ENCODE results near the gene CREB3L4. TPM values are rescaled to one million over a fixed set of nuclear protein-coding genes. Genes with fewer than 3 reads are reported as not detected.

Gene CREB3L4, protein sequence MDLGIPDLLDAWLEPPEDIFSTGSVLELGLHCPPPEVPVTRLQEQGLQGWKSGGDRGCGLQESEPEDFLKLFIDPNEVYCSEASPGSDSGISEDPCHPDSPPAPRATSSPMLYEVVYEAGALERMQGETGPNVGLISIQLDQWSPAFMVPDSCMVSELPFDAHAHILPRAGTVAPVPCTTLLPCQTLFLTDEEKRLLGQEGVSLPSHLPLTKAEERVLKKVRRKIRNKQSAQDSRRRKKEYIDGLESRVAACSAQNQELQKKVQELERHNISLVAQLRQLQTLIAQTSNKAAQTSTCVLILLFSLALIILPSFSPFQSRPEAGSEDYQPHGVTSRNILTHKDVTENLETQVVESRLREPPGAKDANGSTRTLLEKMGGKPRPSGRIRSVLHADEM
- 5.8 TPM for total RNA-seq (ENCODE audit: insufficient read depth, low replicate concordance)

DNA sequence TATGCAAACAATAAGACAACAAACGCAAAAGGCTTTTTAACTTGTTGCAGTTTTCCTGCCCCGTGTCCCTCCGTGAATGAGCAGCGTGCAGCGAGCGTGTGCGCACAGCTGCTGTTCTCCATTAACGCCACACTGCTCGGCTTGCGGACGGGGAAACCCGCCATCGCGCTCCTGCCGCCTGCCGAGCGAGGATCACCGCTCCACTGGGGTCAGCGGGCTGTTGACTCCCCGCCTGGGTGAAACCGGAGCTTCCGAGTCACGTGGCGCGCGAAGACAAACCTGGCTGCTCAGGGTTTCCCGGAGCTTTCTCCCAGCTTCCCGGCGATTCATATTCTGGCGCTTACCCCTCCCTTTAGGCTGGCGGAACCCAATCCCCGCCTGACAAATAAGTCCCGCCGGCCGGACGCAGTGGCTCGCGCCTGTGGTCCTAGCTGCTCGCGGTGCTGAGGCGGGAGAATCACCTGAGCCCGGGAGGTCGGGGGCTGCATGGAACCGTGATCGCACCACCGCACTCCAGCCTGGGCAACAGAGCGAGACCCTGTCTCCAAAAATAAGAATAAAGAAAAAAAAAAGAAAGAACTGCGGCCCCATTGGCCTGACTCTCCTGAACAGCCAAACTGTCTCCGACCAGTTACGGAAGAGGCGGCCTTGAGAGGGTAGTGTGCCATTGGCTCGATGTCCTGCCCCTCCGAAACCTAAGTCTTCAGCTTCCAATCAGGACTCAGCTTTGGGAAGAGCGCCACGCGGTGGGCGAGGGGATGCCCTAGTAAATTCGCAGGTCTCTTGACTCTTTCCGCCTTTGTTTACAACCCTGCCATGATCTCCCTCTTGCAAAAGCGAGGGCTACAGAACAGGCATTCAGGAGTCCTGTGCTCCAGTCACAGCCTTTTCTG, at the start of gene CREB3L4:
CREB3L4 (plus strand) TSS at position 796 of the 893 bp plus-strand sequence. CDS start 624 bp downstream, outside the sequence.
- peak; percentile 99 for DNase-seq (ENCODE audit: low spot score)

DNA sequence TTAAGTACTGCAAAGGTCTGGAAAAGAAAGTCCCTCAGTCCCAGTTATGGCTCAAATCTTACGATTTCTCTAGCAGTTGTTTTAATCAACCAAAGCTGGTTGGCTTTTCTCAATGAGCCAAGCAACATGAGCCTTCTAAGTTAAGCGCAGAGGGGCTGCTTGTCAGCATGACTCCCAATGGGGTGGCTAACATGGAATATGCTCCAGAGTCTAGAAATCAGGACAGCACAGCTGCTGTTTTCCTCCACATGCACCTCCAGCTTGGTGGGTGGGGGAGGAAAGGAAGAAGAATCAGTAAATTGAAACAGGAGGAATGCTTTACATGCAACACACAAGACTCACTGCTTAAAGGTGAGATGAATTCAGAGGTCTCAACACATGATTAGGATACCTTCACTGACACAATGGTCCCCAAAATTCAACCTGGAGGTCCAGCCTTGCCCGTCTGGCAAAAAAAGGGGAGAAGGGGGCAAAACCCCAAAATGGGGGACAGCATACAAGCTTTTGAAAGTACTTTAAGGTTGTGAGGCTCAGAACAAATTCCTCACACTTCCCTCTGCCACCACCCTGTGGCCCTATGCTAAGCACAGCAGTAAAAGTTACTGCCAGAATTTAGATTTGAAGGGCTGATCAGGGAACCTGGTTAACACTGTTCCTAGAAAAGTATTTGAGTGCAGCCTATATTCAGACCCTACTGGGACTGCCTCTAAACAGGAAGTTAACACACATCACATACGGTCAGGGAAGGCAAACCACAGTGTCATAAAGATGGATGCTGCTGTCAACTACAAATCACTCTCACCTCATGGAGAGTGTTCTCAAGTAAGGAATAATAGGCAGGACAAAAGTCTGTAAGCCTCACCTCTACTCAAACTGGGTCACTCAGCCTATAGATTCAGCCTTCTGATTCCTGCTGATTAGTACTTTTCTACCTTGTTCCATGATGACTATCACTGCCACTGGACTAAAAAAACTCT, 47.5 kb upstream of the CREB3L4 start:
- DNase-seq (ENCODE audit: low spot score), result peak; percentile 6

DNA sequence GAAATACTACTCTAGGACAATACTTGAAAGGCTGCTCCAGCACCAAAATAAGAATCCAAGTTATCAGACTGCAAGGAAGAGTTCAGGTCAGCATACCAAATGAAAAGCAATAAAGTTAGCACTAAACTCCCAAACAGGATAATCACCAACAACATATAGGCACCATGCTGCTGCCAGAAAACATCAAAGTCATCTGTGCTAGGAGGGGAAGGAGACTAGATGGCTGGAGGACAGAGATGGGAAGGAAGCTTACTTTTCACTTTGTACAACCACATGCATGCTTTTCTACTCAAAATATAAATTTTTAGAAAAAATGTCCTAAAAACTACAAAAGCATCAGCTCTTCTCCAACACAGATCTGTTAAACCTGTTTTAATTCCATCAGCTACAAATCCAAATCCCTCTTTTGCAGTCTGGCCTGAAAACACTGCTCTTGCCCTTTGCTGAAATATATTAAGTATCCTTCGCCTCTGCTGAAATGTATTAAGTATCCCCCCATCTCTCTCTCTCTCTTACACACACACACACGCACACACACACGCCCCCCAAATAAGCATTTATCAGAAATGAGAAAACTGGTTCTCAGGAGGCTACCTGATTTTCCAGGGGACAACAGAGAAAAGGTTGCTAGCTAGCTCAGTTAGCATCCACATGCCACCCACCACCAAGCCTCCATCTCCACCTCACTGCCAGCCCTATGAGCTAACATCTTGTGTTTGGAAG, 46.5 kb upstream of the CREB3L4 start:
- peak; percentile 11 for DNase-seq (ENCODE audit: low spot score)

DNA sequence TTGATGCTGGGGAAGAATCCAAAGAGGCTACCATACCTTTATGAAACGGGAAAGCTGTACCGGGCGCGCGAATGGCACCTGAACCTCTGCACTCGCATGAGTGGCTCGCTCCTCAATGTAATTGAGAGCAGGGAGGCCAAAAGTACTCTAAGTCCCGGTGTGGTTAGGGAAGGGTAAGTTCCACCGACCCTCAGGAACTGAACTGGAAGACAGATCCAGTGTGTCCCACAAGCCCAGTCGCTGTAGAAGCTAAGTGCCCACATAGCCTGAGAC, 46.0 kb upstream of the CREB3L4 start:
- DNase-seq (ENCODE audit: low spot score), result peak; percentile 18

DNA sequence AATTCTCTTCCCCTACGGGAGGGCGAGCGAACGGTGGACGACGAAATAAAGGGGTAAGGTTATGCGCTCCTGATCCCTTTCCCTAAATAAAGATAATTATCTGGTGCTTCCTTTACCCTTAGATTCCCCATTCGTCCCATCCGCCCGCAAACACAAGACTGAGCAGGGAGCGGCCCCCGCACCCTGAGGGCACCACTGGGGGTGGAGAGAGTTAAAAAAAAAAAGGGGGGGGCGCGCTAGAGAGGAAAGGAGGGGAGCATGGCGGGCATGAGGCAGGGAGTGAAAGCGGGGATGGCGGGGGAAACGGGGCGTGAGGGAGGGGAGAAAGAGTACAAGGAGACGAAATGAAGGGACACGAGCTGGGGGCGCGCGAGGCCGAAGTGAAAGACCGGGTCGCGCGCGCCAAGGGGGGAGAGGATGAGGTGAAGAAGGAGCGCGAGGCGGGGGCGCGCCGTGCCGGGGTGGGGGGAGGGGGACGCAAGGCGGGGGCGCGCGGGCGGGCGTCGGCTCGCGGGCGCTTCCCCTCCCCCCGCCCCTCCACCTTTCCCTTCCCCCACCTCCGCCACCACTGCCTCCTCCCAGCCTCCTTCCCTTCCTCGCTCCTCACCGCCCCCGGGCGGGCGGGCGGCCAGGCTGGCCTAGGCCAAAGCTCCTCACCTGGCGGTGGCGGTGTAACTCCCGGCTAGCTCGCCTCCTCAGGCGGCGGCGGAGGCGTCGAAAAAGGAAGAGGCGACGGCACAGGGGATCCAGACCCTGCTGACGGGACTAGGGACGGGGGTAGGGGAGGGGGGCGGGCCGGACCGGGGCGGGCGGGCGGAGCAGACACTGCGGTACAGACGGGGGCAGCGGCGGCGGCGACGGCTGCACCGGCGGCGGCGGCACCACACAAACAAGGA, 45.4 kb upstream of the CREB3L4 start:
- DNase-seq (ENCODE audit: low spot score), result peak; percentile 34

DNA sequence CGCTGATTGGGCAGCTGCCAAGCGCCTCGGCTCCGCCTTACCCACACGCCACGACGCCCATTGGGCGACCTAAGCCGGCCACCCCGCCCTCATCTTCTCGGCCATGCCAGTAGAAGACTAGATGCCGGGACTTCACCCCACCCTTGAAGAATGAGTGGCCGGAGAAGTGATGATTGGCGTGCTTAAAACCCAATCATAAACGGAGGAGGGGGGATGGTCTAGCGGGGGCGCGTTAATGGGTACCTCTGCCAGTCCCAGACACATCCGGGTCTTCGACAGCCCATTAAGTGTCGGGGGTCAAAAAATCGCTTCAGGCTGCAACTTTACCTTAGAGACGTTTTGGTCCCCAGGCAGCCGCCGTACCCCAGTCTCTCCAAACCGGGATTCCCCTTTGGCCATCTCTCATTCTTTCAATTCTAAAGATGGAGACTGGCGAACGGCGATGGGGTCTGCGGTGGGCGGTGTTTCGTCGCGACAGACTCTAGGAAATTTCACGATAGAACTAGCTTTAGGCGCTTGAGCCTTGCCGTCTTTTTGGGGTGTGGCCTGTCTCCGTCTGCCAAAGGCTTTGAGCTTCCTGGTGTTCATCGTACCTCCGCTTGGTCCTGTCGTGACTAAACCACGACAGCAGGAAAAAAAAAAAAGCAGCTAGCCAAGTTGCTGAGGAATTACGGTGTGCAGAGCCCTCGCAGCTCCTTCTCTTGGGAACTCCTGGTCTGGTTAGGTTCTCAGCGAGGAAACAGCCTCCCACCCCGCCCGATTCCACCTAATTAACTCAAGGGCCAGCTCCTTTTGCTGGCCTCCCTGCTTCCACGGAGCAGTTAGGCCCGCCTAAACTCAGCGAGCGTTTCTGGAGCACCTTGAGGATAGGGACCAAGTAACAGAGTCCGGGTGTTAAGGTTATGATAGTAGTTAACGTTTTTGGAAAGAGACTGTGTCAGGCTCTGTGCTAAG, 44.5 kb upstream of the CREB3L4 start, which contains the start of gene GATAD2B:
GATAD2B (minus strand) TSS at position 1 of the 954 bp plus-strand sequence. CDS start 94,625 bp downstream, outside the sequence.
- peak; percentile 100 for DNase-seq (ENCODE audit: low spot score)

DNA sequence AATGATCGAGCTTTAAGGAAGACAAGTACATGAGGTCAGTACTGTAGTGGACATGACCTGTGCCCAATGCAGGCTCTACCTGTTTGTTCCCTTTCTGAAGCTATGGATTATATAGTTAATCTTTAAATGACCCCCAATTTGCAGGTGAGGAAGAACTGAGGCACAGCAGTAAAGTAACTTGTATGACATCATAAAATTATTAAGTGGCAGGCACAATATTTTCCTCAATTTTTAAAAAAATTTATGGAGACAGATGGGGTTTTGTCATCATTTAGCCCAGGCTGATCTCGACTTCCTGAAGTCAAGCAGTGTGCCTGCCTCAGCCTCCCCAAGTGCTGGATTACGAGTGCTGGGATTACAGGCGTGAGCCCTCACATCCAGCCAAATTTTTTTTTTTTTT, 41.3 kb upstream of the CREB3L4 start:
- no peak for DNase-seq (ENCODE audit: low spot score)

DNA sequence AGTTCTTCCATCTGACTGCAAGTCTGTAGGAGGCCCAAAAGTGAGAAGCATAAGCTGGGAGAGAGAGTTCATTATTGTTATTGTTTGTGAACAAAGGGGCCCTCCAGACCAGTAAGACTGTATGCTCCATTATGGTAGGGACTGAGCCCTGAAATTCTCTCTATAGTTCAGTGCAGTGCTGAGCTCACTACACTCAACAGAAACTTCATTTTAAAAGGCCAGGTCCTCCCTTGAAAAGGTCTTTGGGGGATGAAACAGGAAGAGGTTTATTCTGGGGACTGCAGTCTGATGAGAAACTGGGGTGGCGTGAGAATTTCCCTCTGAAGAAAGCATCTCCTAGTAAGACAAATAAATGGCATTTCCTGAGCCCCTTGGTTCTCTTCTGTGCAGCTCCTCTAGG, 39.5 kb upstream of the CREB3L4 start:
- DNase-seq (ENCODE audit: low spot score), result no peak

DNA sequence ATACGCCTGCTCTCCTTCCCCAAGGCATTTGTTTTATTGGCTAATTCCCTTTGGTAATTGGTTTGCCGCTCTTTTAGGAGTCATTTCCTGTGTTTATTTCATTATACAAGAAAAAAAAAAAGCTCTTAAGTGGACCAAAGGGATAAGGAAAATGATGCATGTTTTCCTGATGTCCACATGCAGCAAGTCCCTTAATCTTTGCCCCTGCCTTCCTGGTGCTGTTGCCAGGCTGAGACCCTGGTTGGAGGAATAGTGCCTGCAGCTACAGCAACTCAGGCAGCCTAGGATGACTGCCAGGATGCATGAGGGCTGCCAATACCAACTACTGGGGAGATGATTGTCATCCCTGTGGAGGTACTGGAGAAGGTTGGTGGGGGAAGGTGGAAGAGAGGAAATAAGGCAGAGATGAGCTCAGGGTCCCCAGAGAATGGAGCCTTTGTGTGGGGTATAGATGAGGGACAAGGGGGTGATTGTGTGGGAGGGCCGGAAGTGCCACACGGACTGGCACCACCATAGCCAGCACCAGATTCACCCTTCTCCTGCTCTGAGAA, 38.8 kb upstream of the CREB3L4 start:
- no peak for DNase-seq (ENCODE audit: low spot score)

DNA sequence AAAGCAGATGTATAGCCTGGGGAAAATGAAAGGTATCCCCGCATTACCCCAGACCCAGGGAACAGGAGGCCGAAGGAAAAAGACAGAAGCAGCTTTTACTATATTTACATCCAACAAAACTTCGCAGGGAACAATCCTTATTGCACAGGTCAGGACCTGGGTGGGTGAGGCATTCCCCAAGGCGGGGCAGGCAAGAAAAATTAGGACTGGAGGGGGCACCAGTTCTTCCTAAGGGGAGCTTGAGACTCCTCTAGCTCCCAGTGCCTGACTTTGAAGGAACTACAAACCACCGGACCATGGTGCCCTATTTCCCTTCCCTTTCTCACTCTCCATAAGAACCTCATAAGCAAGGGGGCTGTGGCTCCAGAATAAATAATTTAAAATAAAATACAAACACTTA, 38.3 kb upstream of the CREB3L4 start:
- no peak for DNase-seq (ENCODE audit: low spot score)

DNA sequence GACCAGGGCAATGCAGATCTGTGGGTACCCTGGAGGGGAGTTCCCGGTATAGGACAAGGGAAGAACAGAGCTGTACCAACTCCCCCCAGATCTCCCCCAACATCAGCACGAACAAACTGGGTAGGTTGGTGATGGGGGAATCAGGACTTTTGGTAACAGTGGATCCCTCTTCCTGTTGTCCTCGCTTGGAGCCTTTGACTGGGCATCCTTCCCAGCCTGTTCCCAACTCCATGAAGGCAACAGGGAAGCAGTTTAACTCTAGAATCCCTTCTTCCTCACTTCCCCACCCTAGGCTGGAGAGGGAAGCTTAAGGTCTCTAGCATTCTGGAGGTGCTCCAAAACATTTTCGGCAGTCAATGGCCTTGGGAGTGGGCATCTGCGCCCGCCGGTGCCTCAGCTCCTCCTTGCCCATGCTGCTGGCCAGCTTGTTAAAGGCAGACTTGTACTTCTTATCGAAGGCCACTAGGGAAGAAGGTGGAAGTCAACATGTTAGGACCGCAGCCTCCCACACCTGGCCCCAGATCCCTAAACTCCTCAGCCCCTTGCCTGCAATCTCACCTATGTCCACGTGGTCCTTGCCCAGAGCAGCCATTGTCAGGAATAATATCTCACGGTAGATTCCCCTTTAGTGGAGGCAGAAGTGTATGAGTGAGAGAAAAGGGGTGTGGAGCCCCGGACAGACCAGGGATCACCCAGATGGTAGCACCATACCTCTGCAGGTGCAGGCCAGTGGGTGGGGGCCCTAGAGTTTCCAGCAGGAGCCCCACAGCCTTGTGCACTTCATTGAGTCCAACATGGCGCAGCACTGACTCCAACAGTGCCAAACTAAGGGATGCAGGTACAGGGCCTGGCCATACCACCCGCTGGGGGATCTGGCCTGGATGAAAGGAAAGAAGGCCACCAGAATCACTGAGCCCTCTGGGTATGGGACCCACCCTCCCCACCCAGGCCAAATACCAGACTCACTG, 37.4 kb upstream of the CREB3L4 start:
- DNase-seq (ENCODE audit: low spot score), result no peak

DNA sequence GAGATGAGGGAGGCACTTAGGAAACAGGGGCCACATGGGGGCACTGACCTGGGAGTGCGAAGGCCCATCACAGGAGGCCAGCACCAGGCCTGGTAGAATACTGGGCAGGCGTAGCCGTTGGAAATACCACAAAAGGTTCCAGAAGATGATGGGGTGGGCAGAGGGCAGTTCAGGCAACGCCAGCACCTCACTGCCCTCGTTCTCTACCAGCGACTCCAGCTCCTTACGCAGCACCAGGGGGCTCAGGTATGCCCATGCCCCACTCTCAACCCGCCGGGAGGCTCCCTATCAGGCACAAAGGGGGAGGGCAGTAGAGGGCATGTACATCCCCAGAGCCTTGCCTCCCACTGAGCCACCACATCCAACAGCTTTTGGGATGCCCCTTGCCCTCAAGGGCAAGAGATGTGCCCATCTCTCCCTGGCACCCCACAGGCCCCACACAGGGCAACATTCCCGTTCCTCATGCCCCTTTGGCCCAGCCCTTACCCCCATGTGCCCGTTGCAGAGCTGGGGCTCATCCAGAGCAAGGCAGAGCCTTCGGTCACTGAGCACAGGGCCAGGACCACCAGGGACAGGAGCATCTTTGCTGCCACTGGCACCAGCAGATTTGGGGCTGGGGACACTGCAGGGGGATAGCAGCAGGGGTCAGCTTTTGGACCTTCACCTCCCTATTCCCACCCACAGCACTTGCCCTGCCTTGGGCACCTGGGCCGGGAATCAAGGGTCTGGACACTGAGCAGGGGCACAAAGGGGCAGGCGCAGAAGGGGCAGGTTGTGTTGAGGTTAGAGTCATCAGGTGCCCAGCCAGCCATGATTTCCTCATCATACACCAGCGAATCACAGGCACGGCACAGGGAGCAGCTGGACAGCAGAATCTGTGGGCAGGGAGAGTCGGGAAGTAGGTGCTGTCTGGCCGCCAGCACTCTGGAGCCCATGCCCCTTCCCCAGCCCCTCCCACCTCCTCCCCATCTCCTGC, 35.3 kb upstream of the CREB3L4 start:
- DNase-seq (ENCODE audit: low spot score), result no peak

DNA sequence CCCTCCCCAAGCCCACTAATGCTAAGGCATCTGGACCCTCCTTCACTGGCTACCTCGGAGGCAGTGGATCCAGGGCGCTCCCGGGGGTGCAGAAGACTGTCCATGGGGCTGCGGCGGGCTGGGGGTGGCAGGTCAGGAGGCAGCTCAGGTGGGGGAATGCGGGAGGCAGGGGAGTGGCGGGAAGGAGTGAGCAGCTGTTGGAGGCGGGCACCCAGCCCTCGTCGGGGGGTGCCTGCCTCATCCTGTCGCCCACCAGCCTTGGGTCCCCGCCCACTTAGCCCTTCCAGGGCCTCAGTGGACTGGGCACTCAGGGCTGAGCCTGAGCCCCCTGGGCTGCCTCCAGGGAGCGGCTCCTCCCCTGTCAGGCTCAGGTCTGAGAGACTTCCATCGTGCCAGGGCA, 34.3 kb upstream of the CREB3L4 start:
- DNase-seq (ENCODE audit: low spot score), result no peak

DNA sequence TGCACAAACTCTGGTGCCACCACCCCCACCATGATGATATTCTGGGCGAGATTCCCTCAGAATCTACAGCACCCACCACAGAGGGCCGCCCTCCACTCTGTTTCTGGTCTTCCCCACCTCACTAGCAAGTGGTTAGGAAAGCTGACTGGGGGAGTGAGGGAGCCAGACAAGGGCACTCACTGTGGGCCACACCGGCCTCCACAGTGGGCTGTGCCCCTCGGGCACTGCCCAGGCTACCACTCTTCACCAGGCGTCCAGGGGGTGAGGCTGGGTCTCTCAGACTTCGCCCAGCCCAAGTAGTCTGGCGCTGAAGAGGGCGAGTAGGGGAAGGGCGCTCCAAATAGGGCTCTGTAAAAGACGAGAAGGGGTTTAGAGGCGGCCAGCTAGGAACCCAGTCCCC, 33.7 kb upstream of the CREB3L4 start:
- DNase-seq (ENCODE audit: low spot score), result no peak

DNA sequence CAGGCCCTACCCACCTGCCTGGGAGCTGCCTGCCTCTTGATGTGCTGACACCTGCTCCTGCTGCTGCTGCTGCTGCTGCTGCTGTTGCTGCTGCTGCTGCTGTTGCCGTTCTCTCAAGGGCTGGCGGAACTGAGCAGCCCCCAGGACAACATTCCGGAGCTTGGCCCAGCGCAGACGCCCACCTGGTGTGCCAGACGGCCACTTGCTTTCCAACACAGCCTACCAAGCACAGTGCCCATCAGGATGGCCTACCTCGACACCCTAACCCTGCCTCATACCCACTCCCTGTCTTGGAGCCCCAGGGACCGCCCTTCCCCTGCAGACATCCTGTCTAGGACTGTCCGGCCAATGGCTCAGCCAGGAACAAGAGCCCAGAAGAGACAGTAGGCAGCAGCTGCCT, 33.0 kb upstream of the CREB3L4 start:
- no peak for DNase-seq (ENCODE audit: low spot score)
